Mesothelial cell of epicardium (in vitro differentiated cells): ENCODE measurements around the gene GGT6. TPM values are rescaled to one million over a fixed set of nuclear protein-coding genes. Genes with fewer than 3 reads are reported as not detected.

ENCODE experiments used
- DNase-seq, 2 experiments: peaks; one replicate each; pipeline ENCODE4 v3.0.0; 2021; ENCODE audit warnings: low spot score in 2 of 2; ENCODE audit not compliant: unreplicated experiment in 2 of 2
- H3K27ac Mint-ChIP-seq: 2 replicates; pipeline ENCODE4 v1.8.0; 2021; ENCODE audit warnings: mixed read lengths
- H3K27me3 Mint-ChIP-seq: 2 replicates; pipeline ENCODE4 v1.8.0; 2021; ENCODE audit warnings: low read depth, mixed read lengths
- H3K36me3 Mint-ChIP-seq: 2 replicates; pipeline ENCODE4 v1.8.0; 2021; ENCODE audit warnings: mixed read lengths
- H3K4me1 Mint-ChIP-seq: 2 replicates; pipeline ENCODE4 v1.8.0; 2021; ENCODE audit warnings: mixed read lengths
- H3K4me3 Mint-ChIP-seq: 2 replicates; pipeline ENCODE4 v1.8.0; 2021; ENCODE audit warnings: mild to moderate bottlenecking, moderate library complexity, mixed read lengths
- H3K9me3 Mint-ChIP-seq: 2 replicates; pipeline ENCODE4 v1.8.0; 2021; ENCODE audit warnings: mixed read lengths
- CTCF ChIP-seq: fragments of 200-600 bp; sonication (generic); IDR thresholded peaks from one replicate; pipeline ENCODE4 v1.5.0; 2021; ENCODE audit warnings: antibody characterized with exemption; ENCODE audit not compliant: unreplicated experiment
- total RNA-seq: library from RNA; stranded (reverse); gene quantifications from 3 replicates; pipeline ENCODE4 v1.2.1, GENCODE V29; 2021

The GGT6 gene
- total RNA-seq, 1 donor from 2014 or later = 0.27 TPM

GRCh38 chr17:4540224-4540651, 20.1 kb downstream of the GGT6 start:
- Mint-ChIP-seq H3K36me3 (peaks cover 4% of the 10 kb centered on the region), H3K27me3 (no peaks in the 10 kb centered on the region), H3K4me3 (no peak overlapping the region), H3K27ac (no peak overlapping the region), H3K4me1 (no peaks in the 10 kb centered on the region), H3K9me3 (no peaks in the 10 kb centered on the region)
- DNase-seq = no peak
- TF ChIP-seq CTCF = no peak

GRCh38 chr17:4539576-4540223, 20.7 kb downstream of the GGT6 start:
- Mint-ChIP-seq H3K9me3 (no peaks in the 10 kb centered on the region), H3K27ac (no peak overlapping the region), H3K4me1 (no peaks in the 10 kb centered on the region), H3K36me3 (peaks cover 4% of the 10 kb centered on the region), H3K27me3 (no peaks in the 10 kb centered on the region), H3K4me3 (no peak overlapping the region)
- DNase-seq = no peak
- no peak for TF ChIP-seq CTCF

GRCh38 chr17:4539025-4539424, 21.4 kb downstream of the GGT6 start:
- Mint-ChIP-seq H3K4me1 (peaks cover 3% of the 10 kb centered on the region), H3K9me3 (no peaks in the 10 kb centered on the region), H3K36me3 (peaks cover 4% of the 10 kb centered on the region), H3K4me3 (no peak overlapping the region), H3K27ac (no peak overlapping the region), H3K27me3 (no peaks in the 10 kb centered on the region)
- no peak for DNase-seq
- TF ChIP-seq CTCF = no peak

GRCh38 chr17:4538236-4539002, 22.0 kb downstream of the GGT6 start:
- no peak for TF ChIP-seq CTCF
- H3K9me3 Mint-ChIP-seq = no peaks in the 10 kb centered on the region

GRCh38 chr17:4537451-4538235, 22.7 kb downstream of the GGT6 start:
- Mint-ChIP-seq H3K36me3 (peaks cover 4% of the 10 kb centered on the region), H3K27ac (no peak overlapping the region), H3K4me1 (peaks cover 3% of the 10 kb centered on the region), H3K27me3 (no peaks in the 10 kb centered on the region), H3K9me3 (no peaks in the 10 kb centered on the region), H3K4me3 (no peak overlapping the region)
- no peak for DNase-seq
- no peak for TF ChIP-seq CTCF

More at GRCh38 chr17:4538236-4539002, 22.0 kb downstream of the GGT6 start:
- peaks cover 3% of the 10 kb centered on the region for H3K4me1 Mint-ChIP-seq
- H3K27me3 Mint-ChIP-seq = no peaks in the 10 kb centered on the region
- DNase-seq = no peak
- peaks cover 4% of the 10 kb centered on the region for H3K36me3 Mint-ChIP-seq
- no peak overlapping the region for H3K27ac Mint-ChIP-seq
- no peak overlapping the region for H3K4me3 Mint-ChIP-seq
